GM12872 (cell line): Measurements from ENCODE around the gene KLHL7.

ENCODE experiments used
- CTCF ChIP-seq: IDR thresholded peaks from 3 replicates; pipeline ENCODE4 v1.5.1; 2011; ENCODE audit warnings: low read depth, mild to moderate bottlenecking, low read length, moderate library complexity; ENCODE audit not compliant: insufficient read depth

KLHL7 gene

GRCh38 chr7:23105644-23106056, at the start of gene KLHL7:
TSS of gene KLHL7 (plus strand) at chr7:23105785. CDS start at chr7:23106027, 242 bp downstream.
- TF ChIP-seq CTCF: no peak

GRCh38 chr7:23058408-23059096, 47.0 kb upstream of the KLHL7 start:
- no peak for TF ChIP-seq CTCF

GRCh38 chr7:23061327-23061726, 44.3 kb upstream of the KLHL7 start:
- no peak for TF ChIP-seq CTCF

GRCh38 chr7:23062452-23062851, 43.1 kb upstream of the KLHL7 start:
- TF ChIP-seq CTCF: no peak

- no peak for TF ChIP-seq CTCF
Measured at GRCh38 chr7:23065974-23066373, 39.6 kb upstream of the KLHL7 start.

GRCh38 chr7:23067271-23067670, 38.3 kb upstream of the KLHL7 start:
- TF ChIP-seq CTCF: no peak

GRCh38 chr7:23072048-23072447, 33.5 kb upstream of the KLHL7 start:
- no peak for TF ChIP-seq CTCF
